VCaP (cell line): ENCODE data around the gene IL22RA1.

Experiments used
- H3K27ac ChIP-seq: fragments of 450-650 bp; 2 replicates; pipeline ENCODE4 v1.5.1; 2017
- CTCF ChIP-seq: fragments of 450-650 bp; conservative IDR thresholded peaks from 2 replicates; pipeline ENCODE4 v1.5.1; 2017; ENCODE audit warnings: mild to moderate bottlenecking, moderate library complexity

Gene IL22RA1

GRCh38 chr1:24086466-24086865 lies 56.5 kb downstream of the IL22RA1 start:
- H3K27ac ChIP-seq = no peak overlapping the region
- no peak for TF ChIP-seq CTCF

- no peak overlapping the region for H3K27ac ChIP-seq
- TF ChIP-seq CTCF = no peak
Observed at GRCh38 chr1:24085546-24085945, 57.4 kb downstream of the IL22RA1 start.

GRCh38 chr1:24085007-24085406 lies 57.9 kb downstream of the IL22RA1 start:
- no peak overlapping the region for H3K27ac ChIP-seq
- TF ChIP-seq CTCF = no peak

GRCh38 chr1:24084050-24084449 lies 58.9 kb downstream of the IL22RA1 start:
- no peak for TF ChIP-seq CTCF
- H3K27ac ChIP-seq = no peak overlapping the region

GRCh38 chr1:24082372-24082771 lies 60.6 kb downstream of the IL22RA1 start:
- no peak overlapping the region for H3K27ac ChIP-seq
- no peak for TF ChIP-seq CTCF

- no peak overlapping the region for H3K27ac ChIP-seq
- TF ChIP-seq CTCF = no peak
Observed at GRCh38 chr1:24081190-24081589, 61.8 kb downstream of the IL22RA1 start.

- no peak for TF ChIP-seq CTCF
- H3K27ac ChIP-seq = no peak overlapping the region
Observed at GRCh38 chr1:24080131-24080530, 62.8 kb downstream of the IL22RA1 start.
